Activated CD8-positive, alpha-beta memory T cell treated with anti-CD3 and anti-CD28 coated beads for 24 hours (primary cell): ENCODE data around the gene CTSA.
"Not testable (repeated sequence)": the region's sequence is repeated elsewhere in the genome, so short reads cannot be mapped to it uniquely, and the experiment has no call there.

Experiments
- DNase-seq: peaks from one replicate; pipeline ENCODE4 v3.0.0-alpha.2; 2020

CTSA gene

DNA sequence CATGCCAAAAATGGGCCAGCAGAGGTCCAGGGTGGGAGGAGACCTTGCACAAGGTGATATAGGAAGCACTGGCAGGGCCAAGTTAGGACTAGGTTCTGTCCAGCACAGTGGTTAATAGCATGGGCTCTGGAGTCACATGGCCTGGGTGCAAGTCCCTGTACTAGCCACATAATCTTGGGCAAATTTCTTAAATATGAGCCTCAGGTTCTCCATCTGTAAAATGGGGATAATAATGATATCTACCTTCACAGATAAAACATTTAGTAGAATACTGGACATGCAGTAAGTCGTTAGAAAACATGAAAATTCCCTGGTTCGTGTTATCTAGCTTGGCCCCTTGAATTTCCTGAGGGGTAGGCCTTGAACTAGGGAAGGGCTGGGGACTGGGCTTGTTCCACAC lies 6.2 kb downstream of the CTSA start:
- no peak for DNase-seq

GRCh38 chr20:45897692-45898091 lies 6.6 kb downstream of the CTSA start:
- no peak for DNase-seq

DNA sequence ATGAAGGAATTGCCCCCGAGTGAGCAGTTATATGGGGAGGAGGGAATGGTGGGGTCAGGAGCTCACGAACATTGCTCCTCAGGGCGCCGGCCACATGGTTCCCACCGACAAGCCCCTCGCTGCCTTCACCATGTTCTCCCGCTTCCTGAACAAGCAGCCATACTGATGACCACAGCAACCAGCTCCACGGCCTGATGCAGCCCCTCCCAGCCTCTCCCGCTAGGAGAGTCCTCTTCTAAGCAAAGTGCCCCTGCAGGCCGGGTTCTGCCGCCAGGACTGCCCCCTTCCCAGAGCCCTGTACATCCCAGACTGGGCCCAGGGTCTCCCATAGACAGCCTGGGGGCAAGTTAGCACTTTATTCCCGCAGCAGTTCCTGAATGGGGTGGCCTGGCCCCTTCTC lies 7.2 kb downstream of the CTSA start:
- no peak for DNase-seq

- DNase-seq, result no peak
Measured at GRCh38 chr20:45899046-45899835, 8.1 kb downstream of the CTSA start.

- not testable (repeated sequence) for DNase-seq
Measured at GRCh38 chr20:45901332-45901731, 10.2 kb downstream of the CTSA start.

GRCh38 chr20:45902199-45902701 lies 11.1 kb downstream of the CTSA start:
- DNase-seq, result no peak

DNA sequence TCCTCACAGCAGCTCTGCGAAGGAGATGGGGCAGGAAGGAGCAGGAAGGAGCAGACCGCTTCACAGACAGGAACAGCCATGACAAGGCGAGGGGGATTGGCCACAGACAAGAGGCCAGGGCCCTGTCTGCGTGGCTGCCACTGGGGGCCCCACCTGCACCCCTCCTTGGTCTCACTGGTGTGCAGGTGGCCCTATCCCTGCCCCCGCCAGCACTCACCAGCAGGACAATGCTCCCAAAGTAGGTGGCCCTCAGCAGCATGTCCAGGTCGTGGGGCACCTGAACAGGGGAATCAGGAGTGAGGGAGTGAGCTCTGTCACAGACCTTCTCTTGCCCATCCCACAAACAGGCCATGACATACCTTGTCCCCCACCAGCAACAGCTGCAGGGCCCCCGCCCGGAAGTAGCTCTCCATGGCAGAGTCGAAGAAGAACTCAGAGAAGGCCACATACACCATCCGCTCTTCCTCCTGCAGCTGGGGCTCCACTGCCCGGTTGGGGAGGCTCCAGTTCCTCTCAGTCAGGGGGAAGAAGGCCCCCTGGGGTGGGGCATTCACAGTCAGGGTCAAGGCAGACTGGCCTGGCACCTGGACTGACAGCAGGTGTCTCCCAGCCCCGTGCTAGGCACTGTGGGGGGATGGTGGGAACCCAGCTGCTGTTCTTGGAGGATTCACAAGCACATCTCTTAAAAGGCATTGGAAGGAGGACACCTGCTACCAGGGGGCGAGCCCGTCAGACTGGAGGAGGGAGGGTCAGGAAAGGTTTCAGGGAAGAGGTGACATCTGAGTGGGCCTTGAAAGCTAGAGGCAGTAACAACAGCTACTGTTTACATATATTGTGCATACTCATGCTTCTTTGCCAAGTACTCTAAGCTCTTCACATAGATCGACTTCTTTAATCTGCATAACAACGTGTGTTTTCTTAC lies 13.7 kb downstream of the CTSA start:
- DNase-seq, result no peak

DNA sequence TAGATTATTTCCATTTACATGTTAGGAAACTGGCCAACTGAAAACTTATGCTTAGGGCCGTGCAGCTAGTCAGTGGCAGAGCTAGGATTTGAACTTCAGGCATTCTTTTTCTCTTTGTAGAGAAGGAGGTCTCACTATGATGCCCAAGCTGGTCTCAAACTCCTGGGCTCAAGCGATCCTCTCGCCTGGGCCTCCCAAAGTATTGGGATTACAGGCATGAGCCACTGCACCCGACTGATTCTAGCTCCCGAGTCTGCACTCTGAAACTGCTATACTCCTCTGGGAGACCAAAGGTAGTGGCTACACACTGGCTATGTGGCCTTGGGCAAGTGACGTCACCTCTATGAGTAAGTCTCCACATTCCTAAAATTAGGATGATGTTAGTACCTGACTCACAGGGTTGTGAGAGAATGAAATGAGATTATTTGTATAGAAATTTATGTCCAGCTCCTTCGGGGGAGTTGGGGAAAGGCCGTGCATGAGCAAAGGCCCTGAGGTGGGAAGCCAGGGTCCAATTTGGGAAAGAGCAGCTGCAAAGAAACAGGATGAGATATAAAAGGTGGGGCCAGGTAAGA lies 14.5 kb downstream of the CTSA start:
- no peak for DNase-seq

DNA sequence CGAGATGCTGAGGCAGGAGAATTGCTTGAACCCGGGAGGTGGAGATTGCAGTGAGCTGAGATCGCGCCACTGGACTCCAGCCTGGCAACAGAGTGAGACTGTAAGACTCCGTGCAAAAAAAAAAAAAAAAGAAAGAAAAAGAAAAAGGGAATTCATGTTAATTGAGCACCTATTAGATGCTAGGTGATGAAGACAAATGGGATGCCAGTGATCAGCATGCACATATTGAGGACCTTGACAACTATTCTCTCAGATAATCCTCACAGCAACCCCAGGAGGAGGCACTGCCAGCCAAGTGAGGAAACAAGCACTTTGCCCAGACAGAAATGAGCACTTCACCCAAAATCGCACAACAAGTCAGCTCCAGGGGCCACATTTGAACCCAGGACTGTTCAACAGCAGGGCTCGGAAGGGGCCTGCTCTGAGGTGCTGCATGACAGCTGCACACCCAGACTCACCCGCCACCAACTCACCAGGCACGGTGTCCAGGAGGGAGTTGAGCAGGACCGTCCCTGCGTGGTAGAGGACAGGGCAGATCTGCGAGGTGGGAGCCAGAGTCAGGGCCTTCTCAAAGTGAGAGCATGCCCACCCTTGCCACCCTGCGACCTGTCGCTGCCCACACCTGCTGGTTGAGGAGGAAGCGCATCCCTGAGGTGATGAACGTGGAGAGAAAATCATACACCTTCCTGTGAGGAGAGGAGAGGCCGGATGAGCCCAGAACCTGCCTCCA lies 16.2 kb downstream of the CTSA start:
- no peak for DNase-seq

- DNase-seq, result no peak
Measured at GRCh38 chr20:45908084-45908483, 16.9 kb downstream of the CTSA start.

- DNase-seq, result no peak
Measured at GRCh38 chr20:45909336-45909808, 18.2 kb downstream of the CTSA start.

GRCh38 chr20:45909817-45910669 lies 18.9 kb downstream of the CTSA start:
- no peak for DNase-seq

- DNase-seq, result peak; percentile 100
Measured at GRCh38 chr20:45910670-45911485, 19.7 kb downstream of the CTSA start.

DNA sequence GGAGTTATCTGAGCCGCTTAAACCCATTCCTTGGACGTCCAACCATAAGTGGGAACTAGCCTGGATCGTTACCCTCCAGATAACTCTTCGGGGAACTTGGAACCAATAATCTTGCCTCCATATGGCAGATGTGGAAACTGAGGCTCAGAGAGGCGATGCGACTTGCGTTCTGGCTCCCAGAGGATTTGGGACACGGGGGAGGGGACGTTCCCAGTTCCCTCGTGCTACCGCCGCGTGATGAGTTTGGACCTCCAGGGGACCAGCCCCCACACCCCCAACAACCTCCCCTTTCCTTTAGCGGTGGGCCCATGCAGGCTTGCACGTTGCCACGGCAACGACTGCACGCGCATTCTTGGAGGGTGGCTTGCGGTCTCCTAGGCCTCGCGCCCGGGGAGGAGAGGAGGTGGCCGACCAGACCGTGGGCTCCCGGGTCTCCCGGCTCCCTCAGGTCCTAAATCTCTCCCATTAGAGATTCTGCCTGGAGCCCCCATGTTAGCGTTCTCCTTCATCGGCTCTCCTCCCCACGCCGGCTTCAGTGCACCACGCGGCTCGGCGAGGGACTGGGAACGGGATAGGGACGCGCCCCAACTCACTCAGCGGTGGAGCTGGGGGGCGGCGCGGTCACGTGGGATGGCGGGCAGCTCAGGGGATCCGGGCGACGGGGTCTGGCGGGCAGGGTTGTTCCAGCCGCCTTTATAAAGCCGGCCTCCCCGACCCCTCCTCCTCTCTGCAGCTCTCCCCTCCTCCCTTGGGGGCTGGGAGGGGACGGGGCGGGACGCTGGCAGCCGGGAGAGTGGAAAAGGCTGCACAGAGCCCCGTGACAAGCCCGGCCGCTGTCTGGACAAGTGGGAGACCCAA lies 20.6 kb downstream of the CTSA start, which contains the start of gene PLTP:
Gene PLTP (minus strand): TSS at position 670 of the 858 bp plus-strand sequence. CDS start 703 bp downstream, outside the sequence.
- DNase-seq, result peak; percentile 69

GRCh38 chr20:45912344-45912682 lies 21.2 kb downstream of the CTSA start:
- DNase-seq, result no peak

DNA sequence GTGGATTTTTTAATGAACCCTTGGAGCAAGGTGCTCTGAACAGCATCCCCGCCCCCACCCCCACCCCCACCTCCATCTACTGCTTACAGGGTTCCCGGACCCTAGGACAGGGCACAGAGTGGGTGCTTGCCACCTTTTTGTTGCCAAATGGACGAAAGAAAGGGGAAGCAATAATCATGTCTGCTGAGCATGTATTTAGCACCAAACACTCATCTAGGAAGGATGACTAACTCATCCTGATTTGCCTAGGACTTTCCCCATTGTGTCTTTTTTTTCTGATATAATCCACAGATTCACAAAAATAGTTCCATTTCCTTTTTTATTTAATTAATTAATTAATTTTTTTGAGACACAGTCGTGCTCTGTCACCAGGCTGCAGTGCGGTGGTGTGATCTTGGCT lies 22.0 kb downstream of the CTSA start:
- DNase-seq, result no peak

DNA sequence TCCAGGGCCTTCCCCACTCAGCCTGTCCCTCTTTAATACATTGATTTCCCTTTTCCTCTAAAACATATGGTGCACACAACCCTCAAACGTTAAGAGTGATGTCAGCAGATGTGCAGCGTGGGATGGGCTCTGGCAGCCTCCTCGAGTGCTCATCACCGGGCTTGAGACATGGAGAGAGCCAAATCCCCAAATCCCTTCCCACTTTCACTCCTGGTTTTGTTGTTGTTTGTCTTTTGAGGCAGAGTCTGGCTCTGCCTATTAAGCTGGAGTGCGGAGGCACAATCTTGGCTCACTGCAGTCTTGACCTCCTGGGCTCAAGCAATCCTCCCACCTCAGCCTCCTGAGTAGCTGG lies 26.6 kb downstream of the CTSA start:
- DNase-seq, result no peak

- no peak for DNase-seq
Measured at GRCh38 chr20:45918182-45918737, 27.1 kb downstream of the CTSA start.

- DNase-seq, result no peak
Measured at GRCh38 chr20:45918779-45919537, 27.8 kb downstream of the CTSA start.
